Measurements from ENCODE around the gene OR10H5. TPM values are rescaled to one million over a fixed set of nuclear protein-coding genes. Genes with fewer than 3 reads are reported as not detected.
"Not testable (repeated sequence)": the region's sequence is repeated elsewhere in the genome, so short reads cannot be mapped to it uniquely, and the experiment has no call there.

OR10H5 gene
- polyA plus RNA-seq, 2 of the 4 experiments (the other 2 are of a cell fraction), result not detected

DNA sequence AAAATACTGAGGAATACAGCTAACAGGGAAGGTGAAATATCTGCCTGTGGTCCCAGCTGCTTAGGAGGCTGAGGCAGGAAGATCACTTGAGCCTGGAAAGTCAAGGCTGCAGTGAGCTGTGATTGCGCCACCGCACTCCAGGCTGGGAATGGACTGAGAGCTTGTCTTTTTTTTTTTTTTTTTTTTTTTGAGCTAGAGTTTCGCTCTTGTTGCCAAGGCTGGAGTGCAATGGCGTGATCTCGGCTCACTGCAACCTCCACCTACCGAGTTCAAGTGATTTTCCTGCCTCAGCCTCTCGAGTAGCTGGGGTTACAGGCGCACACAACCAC, 56.4 kb downstream of the OR10H5 start:
- H3K9me3 ChIP-seq, H3K27ac ChIP-seq, ATAC-seq, CTCF ChIA-PET, H3K4me3 ChIP-seq, FAIRE-seq, H3K4me1 ChIP-seq, H3K4me2 ChIP-seq: not testable (repeated sequence)
- peak in 1 of 2 experiments; percentile 12 for DNase-seq (ENCODE audit: low read depth in 1 of 2, low spot score in 1 of 2)
- 20% methylated on average over 8 of the region's 8 CpGs for WGBS (ENCODE audit: missing lambda C conversion rate)
- POLR2A ChIA-PET, result interaction anchor here (0.6 kb wide), 1 partner anchor 21 kb away, joined by 4 read pairs; no protein-coding TSS in a partner anchor
- TF ChIP-seq CEBPB (IDR thresholded peaks at IDR 0.05), result peak in 1 of 2 experiments; percentile 31; a peak in 1 of 4 replicates

DNA sequence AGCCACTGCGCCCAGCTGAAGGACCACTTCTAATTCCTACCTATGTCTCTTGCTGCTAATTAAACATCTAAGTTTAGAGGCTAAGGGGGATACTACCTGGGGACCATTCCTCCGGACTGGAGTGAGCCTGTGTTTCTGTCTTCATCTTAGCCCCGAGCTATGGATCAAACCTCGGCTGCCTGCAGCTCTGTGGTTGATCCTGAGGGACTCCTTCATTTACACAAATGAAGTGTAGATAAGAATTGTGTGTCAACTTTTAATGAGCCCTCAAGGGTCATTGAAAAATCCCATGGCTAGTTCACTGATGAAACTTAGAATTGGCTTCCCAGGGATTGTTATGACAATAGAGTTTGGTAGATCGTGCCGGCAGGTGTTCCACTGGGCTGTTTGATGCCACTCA, 59.5 kb downstream of the OR10H5 start:
- Histone ChIP-seq H3K27ac (no peak overlapping the region), H3K9me3 (no peaks in the 10 kb centered on the region), H3K4me3 (no peak overlapping the region), H3K4me2 (no peak overlapping the region), H3K4me1 (no peaks in the 10 kb centered on the region)
- WGBS (ENCODE audit: missing lambda C conversion rate), result 9% methylated on average over 5 of the region's 6 CpGs
- FAIRE-seq (no peak), DNase-seq (ENCODE audit: low read depth in 1 of 2, low spot score in 1 of 2) (no peak), ATAC-seq (no peak)
- CTCF ChIA-PET, result no interaction called here
- POLR2A ChIA-PET, result no interaction called here
- TF ChIP-seq HOXA7 (CRISPR knock-in tag; IDR thresholded peaks at IDR 0.05) (no peak), POLR2A (IDR thresholded peaks at IDR 0.05; ENCODE audit: low read length) (no peak), RNF2 (IDR thresholded peaks at IDR 0.05; ENCODE audit: borderline replicate concordance, low read depth) (no peak), EHMT2 (IDR thresholded peaks at IDR 0.05; ENCODE audit: low read depth) (no peak), MYC (IDR thresholded peaks at IDR 0.05; ENCODE audit: borderline replicate concordance, low read length) (no peak)
- TF ChIP-seq, protein P1, sequence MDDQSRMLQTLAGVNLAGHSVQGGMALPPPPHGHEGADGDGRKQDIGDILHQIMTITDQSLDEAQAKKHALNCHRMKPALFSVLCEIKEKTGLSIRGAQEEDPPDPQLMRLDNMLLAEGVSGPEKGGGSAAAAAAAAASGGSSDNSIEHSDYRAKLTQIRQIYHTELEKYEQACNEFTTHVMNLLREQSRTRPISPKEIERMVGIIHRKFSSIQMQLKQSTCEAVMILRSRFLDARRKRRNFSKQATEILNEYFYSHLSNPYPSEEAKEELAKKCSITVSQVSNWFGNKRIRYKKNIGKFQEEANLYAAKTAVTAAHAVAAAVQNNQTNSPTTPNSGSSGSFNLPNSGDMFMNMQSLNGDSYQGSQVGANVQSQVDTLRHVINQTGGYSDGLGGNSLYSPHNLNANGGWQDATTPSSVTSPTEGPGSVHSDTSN (IDR thresholded peaks at IDR 0.05), result no peak

DNA sequence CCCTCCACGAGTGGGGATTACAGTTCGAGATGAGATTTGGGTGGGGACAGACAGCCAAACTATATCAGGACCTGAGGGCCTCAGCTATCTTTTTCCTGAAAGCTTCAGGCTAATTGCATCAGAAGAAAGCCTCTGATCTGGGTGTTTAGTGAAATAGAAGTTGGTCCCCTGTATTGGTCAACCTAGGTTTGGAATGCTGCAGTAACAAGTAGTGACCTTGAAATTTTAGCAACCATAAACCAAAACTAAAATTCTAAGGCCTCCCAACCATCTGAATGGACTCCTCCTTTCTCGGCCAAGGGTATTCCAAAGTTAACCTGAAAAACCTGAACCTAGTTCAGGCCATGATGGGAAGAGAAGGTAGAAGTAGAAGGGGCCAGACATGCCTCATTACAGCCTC, 62.9 kb downstream of the OR10H5 start:
- ChIA-PET POLR2A (interaction anchor here (0.6 kb wide), 1 partner anchor 852 kb away, joined by 8 read pairs; no protein-coding TSS in a partner anchor), CTCF (interaction anchor here (0.6 kb wide), 1 partner anchor 191 kb away, joined by 3 read pairs; no protein-coding TSS in a partner anchor)
- Histone ChIP-seq H3K27ac (no peak overlapping the region), H3K4me1 (no peaks in the 10 kb centered on the region), H3K4me3 (no peak overlapping the region), H3K9me3 (no peaks in the 10 kb centered on the region), H3K4me2 (no peak overlapping the region)
- TF ChIP-seq KDM1A (IDR thresholded peaks at IDR 0.05; ENCODE audit: low read depth) (no peak), RARB (CRISPR knock-in tag; IDR thresholded peaks at IDR 0.05) (no peak), TP53 (CRISPR knock-in tag; IDR thresholded peaks at IDR 0.05) (no peak), HMGXB4 (CRISPR knock-in tag; IDR thresholded peaks at IDR 0.05; ENCODE audit: borderline replicate concordance) (no peak), RNF2 (IDR thresholded peaks at IDR 0.05; ENCODE audit: borderline replicate concordance, low read depth) (no peak), POLR2A (IDR thresholded peaks at IDR 0.05; ENCODE audit: low read length) (no peak)
- TF ChIP-seq, protein P2, sequence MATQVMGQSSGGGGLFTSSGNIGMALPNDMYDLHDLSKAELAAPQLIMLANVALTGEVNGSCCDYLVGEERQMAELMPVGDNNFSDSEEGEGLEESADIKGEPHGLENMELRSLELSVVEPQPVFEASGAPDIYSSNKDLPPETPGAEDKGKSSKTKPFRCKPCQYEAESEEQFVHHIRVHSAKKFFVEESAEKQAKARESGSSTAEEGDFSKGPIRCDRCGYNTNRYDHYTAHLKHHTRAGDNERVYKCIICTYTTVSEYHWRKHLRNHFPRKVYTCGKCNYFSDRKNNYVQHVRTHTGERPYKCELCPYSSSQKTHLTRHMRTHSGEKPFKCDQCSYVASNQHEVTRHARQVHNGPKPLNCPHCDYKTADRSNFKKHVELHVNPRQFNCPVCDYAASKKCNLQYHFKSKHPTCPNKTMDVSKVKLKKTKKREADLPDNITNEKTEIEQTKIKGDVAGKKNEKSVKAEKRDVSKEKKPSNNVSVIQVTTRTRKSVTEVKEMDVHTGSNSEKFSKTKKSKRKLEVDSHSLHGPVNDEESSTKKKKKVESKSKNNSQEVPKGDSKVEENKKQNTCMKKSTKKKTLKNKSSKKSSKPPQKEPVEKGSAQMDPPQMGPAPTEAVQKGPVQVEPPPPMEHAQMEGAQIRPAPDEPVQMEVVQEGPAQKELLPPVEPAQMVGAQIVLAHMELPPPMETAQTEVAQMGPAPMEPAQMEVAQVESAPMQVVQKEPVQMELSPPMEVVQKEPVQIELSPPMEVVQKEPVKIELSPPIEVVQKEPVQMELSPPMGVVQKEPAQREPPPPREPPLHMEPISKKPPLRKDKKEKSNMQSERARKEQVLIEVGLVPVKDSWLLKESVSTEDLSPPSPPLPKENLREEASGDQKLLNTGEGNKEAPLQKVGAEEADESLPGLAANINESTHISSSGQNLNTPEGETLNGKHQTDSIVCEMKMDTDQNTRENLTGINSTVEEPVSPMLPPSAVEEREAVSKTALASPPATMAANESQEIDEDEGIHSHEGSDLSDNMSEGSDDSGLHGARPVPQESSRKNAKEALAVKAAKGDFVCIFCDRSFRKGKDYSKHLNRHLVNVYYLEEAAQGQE (IDR thresholded peaks at IDR 0.05), result no peak
- WGBS (ENCODE audit: missing lambda C conversion rate), result 20% methylated on average over 3 of the region's 3 CpGs
- no peak for ATAC-seq
- DNase-seq (ENCODE audit: low read depth in 1 of 2, low spot score in 1 of 2), result no peak
- no peak for FAIRE-seq

Other genes starting within 250 kb of the OR10H5 start
- not detected in 2 replicates for gene CYP4F8, start 172.4 kb upstream of the OR10H5 start, polyA plus RNA-seq (2011; rRNA removed)
- gene CYP4F8, start 172.4 kb upstream of the OR10H5 start, polyA plus RNA-seq (2017; fragmentation: RNase III; extraction: RNeasy Plus Mini Kit Qiagen cat#74134 plus additional on column Dnase treatment), result not detected in 3 replicates
- gene CYP4F3, start 146.8 kb upstream of the OR10H5 start, polyA plus RNA-seq (2011; rRNA removed), result 32.2 and 33.2 TPM in 2 replicates
- 7.1 to 10.4 TPM (median 8.9 TPM) in 3 replicates for gene CYP4F3, start 146.8 kb upstream of the OR10H5 start, polyA plus RNA-seq (2017; fragmentation: RNase III; extraction: RNeasy Plus Mini Kit Qiagen cat#74134 plus additional on column Dnase treatment)
- 12.8 and 12.9 TPM in 2 replicates for gene CYP4F12, start 114.6 kb upstream of the OR10H5 start, polyA plus RNA-seq (2011; rRNA removed)
- 5.0 to 6.3 TPM (median 5.6 TPM) in 3 replicates for gene CYP4F12, start 114.6 kb upstream of the OR10H5 start, polyA plus RNA-seq (2017; fragmentation: RNase III; extraction: RNeasy Plus Mini Kit Qiagen cat#74134 plus additional on column Dnase treatment)
- not detected in 2 replicates for gene OR10H2, start 59.6 kb upstream of the OR10H5 start, polyA plus RNA-seq (2011; rRNA removed)
- gene OR10H2, start 59.6 kb upstream of the OR10H5 start, polyA plus RNA-seq (2017; fragmentation: RNase III; extraction: RNeasy Plus Mini Kit Qiagen cat#74134 plus additional on column Dnase treatment), result not detected in 3 replicates
- not detected in 2 replicates for gene OR10H3, start 49.7 kb upstream of the OR10H5 start, polyA plus RNA-seq (2011; rRNA removed)
- not detected in 3 replicates for gene OR10H3, start 49.7 kb upstream of the OR10H5 start, polyA plus RNA-seq (2017; fragmentation: RNase III; extraction: RNeasy Plus Mini Kit Qiagen cat#74134 plus additional on column Dnase treatment)
- not detected in 2 replicates for gene OR10H1, start 28.0 kb downstream of the OR10H5 start, polyA plus RNA-seq (2011; rRNA removed)
- gene OR10H1, start 28.0 kb downstream of the OR10H5 start, polyA plus RNA-seq (2017; fragmentation: RNase III; extraction: RNeasy Plus Mini Kit Qiagen cat#74134 plus additional on column Dnase treatment), result not detected in 3 replicates
- gene CYP4F2, start 110.4 kb downstream of the OR10H5 start, polyA plus RNA-seq (2011; rRNA removed), result 0.33 and 0.43 TPM in 2 replicates
- gene CYP4F2, start 110.4 kb downstream of the OR10H5 start, polyA plus RNA-seq (2017; fragmentation: RNase III; extraction: RNeasy Plus Mini Kit Qiagen cat#74134 plus additional on column Dnase treatment), result 0.07 to 0.13 TPM (median 0.07 TPM) in 3 replicates
- gene CYP4F11, start 146.9 kb downstream of the OR10H5 start, polyA plus RNA-seq (2011; rRNA removed), result 26.2 and 34.2 TPM in 2 replicates
- gene CYP4F11, start 146.9 kb downstream of the OR10H5 start, polyA plus RNA-seq (2017; fragmentation: RNase III; extraction: RNeasy Plus Mini Kit Qiagen cat#74134 plus additional on column Dnase treatment), result 3.0 to 4.6 TPM (median 4.0 TPM) in 3 replicates
- gene OR10H4, start 161.3 kb downstream of the OR10H5 start, polyA plus RNA-seq (2011; rRNA removed), result not detected in 2 replicates
- not detected in 3 replicates for gene OR10H4, start 161.3 kb downstream of the OR10H5 start, polyA plus RNA-seq (2017; fragmentation: RNase III; extraction: RNeasy Plus Mini Kit Qiagen cat#74134 plus additional on column Dnase treatment)